Natural killer cell (primary cell): ENCODE data around the gene TNS4. TPM values are rescaled to one million over a fixed set of nuclear protein-coding genes. Genes with fewer than 3 reads are reported as not detected.

Experiments used
- ATAC-seq, 3 donors: fragments of 150-1000 bp in 2 of 3; fragments of 200-7000 bp in 1 of 3; cut with Tn5 transposase; 1 replicate in 1 of 3; 2 replicates in 2 of 3; pipeline ENCODE4 v1.10.0; 2021; ENCODE audit warnings: mild to moderate bottlenecking in 2 of 3, moderate library complexity in 2 of 3
- DNase-seq, 2 donors: peaks; one replicate each; pipeline versions ENCODE4 v3.0.0 to v3.0.0-alpha.2; 2013 to 2021; ENCODE audit warnings: mixed read lengths in 1 of 2
- H3K27ac ChIP-seq: one replicate; pipeline ENCODE4 v1.5.1; 2013; ENCODE audit warnings: mild to moderate bottlenecking, low read length
- H3K27me3 ChIP-seq: one replicate; pipeline ENCODE4 v1.6.1; 2013; ENCODE audit warnings: low read length; ENCODE audit not compliant: control insufficient read depth, insufficient read depth
- H3K36me3 ChIP-seq: one replicate; pipeline ENCODE4 v1.6.1; 2013; ENCODE audit warnings: low read length; ENCODE audit not compliant: control insufficient read depth, insufficient read depth
- H3K4me1 ChIP-seq: one replicate; pipeline ENCODE4 v1.6.1; 2013; ENCODE audit warnings: low read length; ENCODE audit not compliant: control insufficient read depth, insufficient read depth
- H3K4me3 ChIP-seq: one replicate; pipeline ENCODE4 v1.5.1; 2013; ENCODE audit warnings: low read length
- H3K9me3 ChIP-seq: one replicate; pipeline ENCODE4 v1.6.1; 2013; ENCODE audit warnings: low read length; ENCODE audit not compliant: control insufficient read depth, insufficient read depth
- H3K27ac Mint-ChIP-seq, 2 donors: one replicate each; pipeline ENCODE4 v1.8.0; 2022; ENCODE audit warnings: mild to moderate bottlenecking in 2 of 2, mixed read lengths in 2 of 2, moderate library complexity in 1 of 2
- H3K27me3 Mint-ChIP-seq, 2 donors: one replicate each; pipeline ENCODE4 v1.8.0; 2022; ENCODE audit warnings: low read depth in 2 of 2, mixed read lengths in 2 of 2
- H3K36me3 Mint-ChIP-seq: one replicate; pipeline ENCODE4 v1.8.0; 2022; ENCODE audit warnings: mixed read lengths
- H3K4me1 Mint-ChIP-seq, 2 donors: one replicate each; pipeline ENCODE4 v1.8.0; 2022; ENCODE audit warnings: mixed read lengths in 2 of 2
- H3K4me3 Mint-ChIP-seq: one replicate; pipeline ENCODE4 v1.8.0; 2022; ENCODE audit warnings: mild to moderate bottlenecking, moderate library complexity, mixed read lengths
- H3K9me3 Mint-ChIP-seq, 2 donors: one replicate each; pipeline ENCODE4 v1.8.0; 2022; ENCODE audit warnings: mixed read lengths in 2 of 2
- WGBS: methylation state at CpG from one replicate; pipeline ENCODE4 v1.1.7; 2013; ENCODE audit warnings: missing lambda C conversion rate; ENCODE audit not compliant: insufficient coverage; 5-methylcytosine and 5-hydroxymethylcytosine counted together
- intact Hi-C: fragments of 100-400 bp; cut with micrococcal nuclease; formaldehyde crosslinking; loops from one replicate; pipeline ENCODE4 v1.14.2; 2022
- total RNA-seq, 4 donors: library from RNA; stranded (reverse); fragments of 120-200 nt in 1 of 4; gene quantifications; one replicate each; pipeline versions ENCODE4 v1.2.3 to v1.2.4, GENCODE V29; 2013 to 2022
- TF ChIP-seq, protein P1 (sequence below): fragments of 200-600 bp; IDR thresholded peaks from one replicate; pipeline ENCODE4 v1.8.0; 2022; ENCODE audit warnings: antibody characterized with exemption

TNS4 gene
- total RNA-seq, 3 donors from 2014 or later (not counting 1 experiment from before 2014, with no cell fraction given): 0.65 to 1.8 (median 0.94) TPM

DNA sequence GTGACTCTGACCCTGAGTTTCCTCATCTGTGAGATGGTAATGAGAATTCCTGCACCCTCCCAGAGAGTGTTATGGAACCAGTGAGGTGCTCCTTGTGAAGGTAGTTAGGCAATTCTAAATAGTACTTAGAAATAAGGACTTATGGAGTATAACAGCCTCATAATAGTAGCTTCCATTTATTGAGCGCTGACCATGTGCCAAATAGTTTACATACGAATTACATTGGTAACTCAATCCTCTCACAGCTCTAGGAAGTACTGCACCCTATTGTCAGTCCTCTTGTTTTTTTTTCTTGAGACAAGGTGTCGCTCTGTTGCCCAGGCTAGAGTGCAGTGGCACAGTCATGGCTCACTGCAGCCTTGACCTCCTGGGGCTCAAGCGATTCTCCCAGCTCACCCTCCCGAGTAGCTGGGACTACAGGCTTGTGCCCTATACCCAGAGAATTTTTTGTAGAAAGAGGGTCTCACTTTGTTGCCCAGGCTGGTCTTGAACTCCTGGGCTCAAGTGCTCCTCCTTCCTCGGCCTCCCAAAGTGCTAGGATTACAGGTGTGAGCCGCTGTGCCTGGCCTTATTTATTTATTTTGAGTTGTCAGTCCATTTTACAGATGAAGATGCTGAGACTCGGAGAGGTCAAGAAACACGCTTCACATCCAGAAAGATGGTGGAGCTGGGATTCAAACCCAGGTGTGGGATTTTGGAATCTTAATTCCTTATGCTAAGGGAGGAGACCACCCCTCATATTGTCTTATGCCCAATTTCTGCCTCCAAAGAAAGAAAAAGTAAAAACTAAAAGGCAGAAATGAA lies 2.9 kb downstream of the TNS4 start:
- Histone ChIP-seq H3K36me3 (no peaks in the 10 kb centered on the region), H3K9me3 (no peaks in the 10 kb centered on the region), H3K27me3 (no peaks in the 10 kb centered on the region), H3K27ac (no peak overlapping the region), H3K4me3 (no peak overlapping the region), H3K4me1 (no peaks in the 10 kb centered on the region)
- ATAC-seq (no peak), DNase-seq (no peak)
- Mint-ChIP-seq H3K36me3 (no peaks in the 10 kb centered on the region), H3K9me3 (no peaks in the 10 kb centered on the region), H3K27me3 (peaks cover 7 to 14% of the 10 kb centered on the region in 2 donors), H3K27ac (no peak overlapping the region), H3K4me3 (no peak overlapping the region), H3K4me1 (peaks cover 4 to 15% of the 10 kb centered on the region in 2 donors)
- 85% methylated on average over 9 of the region's 9 CpGs for WGBS
- TF ChIP-seq, protein P1, sequence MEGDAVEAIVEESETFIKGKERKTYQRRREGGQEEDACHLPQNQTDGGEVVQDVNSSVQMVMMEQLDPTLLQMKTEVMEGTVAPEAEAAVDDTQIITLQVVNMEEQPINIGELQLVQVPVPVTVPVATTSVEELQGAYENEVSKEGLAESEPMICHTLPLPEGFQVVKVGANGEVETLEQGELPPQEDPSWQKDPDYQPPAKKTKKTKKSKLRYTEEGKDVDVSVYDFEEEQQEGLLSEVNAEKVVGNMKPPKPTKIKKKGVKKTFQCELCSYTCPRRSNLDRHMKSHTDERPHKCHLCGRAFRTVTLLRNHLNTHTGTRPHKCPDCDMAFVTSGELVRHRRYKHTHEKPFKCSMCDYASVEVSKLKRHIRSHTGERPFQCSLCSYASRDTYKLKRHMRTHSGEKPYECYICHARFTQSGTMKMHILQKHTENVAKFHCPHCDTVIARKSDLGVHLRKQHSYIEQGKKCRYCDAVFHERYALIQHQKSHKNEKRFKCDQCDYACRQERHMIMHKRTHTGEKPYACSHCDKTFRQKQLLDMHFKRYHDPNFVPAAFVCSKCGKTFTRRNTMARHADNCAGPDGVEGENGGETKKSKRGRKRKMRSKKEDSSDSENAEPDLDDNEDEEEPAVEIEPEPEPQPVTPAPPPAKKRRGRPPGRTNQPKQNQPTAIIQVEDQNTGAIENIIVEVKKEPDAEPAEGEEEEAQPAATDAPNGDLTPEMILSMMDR: no peak
- intact Hi-C loops: no loop called here

DNA sequence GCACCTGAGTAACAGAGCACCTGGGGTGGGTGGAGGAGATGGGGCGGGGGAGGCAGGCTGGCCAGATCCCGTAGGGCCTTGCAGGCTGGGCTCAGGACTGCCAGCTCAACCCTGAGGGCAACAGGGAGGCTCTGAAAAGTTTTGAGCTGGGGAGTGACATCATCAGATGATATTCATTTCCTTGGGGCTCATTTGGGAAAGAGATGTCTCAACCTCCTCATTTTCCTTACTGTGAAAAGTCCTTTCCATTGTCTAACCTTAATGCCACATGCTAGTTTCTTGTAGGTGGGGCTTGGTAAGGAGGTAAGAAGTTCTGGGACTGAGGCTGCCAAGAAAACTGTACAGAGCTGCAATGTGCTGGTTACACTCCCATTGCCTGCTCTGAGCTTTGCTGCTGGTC lies 3.7 kb downstream of the TNS4 start:
- Histone ChIP-seq H3K4me3 (no peak overlapping the region), H3K27ac (no peak overlapping the region), H3K4me1 (no peaks in the 10 kb centered on the region), H3K27me3 (no peaks in the 10 kb centered on the region), H3K36me3 (no peaks in the 10 kb centered on the region), H3K9me3 (no peaks in the 10 kb centered on the region)
- ATAC-seq: no peak
- DNase-seq: no peak
- intact Hi-C loops: no loop called here
- WGBS: 93% methylated on average over 2 of the region's 2 CpGs
- TF ChIP-seq, protein P1: no peak
- Mint-ChIP-seq H3K27me3 (peaks cover 7 to 14% of the 10 kb centered on the region in 2 donors), H3K27ac (no peak overlapping the region), H3K36me3 (no peaks in the 10 kb centered on the region), H3K4me3 (no peak overlapping the region), H3K4me1 (peaks cover 4 to 14% of the 10 kb centered on the region in 2 donors), H3K9me3 (no peaks in the 10 kb centered on the region)

DNA sequence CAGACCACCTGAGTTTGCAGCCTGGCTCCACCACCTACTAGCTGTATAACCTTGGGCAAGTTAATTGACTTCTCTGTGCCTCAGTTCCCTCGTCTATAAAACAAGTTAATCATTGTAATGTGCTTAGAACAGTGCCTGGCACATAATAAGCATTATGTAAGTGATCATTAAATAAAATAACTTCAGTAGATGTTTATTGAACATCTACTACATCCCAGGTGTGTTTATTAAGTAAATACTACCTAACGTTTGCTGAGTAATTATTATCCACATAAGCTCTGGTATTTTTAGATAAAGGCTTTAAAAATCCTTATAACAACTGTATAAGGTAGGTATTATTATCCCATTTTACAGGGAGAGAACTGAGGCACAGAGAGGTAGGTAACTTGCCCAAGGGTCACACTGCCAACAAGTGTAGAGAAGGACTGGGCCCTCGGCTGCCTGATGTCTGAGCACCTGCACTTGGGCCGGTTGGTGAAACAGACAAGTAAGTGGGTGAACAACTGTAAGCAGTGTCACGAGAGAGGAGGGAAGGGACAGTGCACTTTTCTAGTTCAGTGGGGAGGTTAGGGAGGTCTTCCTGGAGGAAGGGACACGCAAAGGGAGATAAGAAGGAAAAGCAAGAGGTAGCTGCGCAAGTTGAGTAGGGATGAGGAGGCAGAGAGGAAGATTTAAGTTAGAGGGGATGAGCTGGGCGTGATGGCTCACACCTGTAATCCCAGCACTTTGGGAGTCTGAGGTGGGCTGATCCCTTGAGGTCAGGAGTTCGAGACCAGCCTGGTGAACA lies 4.6 kb downstream of the TNS4 start:
- Histone ChIP-seq H3K36me3 (no peaks in the 10 kb centered on the region), H3K9me3 (no peaks in the 10 kb centered on the region), H3K27me3 (no peaks in the 10 kb centered on the region), H3K4me1 (no peaks in the 10 kb centered on the region), H3K4me3 (no peak overlapping the region), H3K27ac (no peak overlapping the region)
- intact Hi-C loops: no loop called here
- ATAC-seq (no peak), DNase-seq (no peak)
- Mint-ChIP-seq H3K9me3 (no peaks in the 10 kb centered on the region), H3K27ac (no peak overlapping the region), H3K4me3 (no peak overlapping the region), H3K27me3 (peaks cover 7 to 14% of the 10 kb centered on the region in 2 donors), H3K36me3 (no peaks in the 10 kb centered on the region), H3K4me1 (peaks cover 4 to 10% of the 10 kb centered on the region in 2 donors)
- 80% methylated on average over 7 of the region's 9 CpGs for WGBS
- TF ChIP-seq, protein P1: no peak
